Measurements from ENCODE around the gene VMA21.

- TF ChIP-seq, protein P1, sequence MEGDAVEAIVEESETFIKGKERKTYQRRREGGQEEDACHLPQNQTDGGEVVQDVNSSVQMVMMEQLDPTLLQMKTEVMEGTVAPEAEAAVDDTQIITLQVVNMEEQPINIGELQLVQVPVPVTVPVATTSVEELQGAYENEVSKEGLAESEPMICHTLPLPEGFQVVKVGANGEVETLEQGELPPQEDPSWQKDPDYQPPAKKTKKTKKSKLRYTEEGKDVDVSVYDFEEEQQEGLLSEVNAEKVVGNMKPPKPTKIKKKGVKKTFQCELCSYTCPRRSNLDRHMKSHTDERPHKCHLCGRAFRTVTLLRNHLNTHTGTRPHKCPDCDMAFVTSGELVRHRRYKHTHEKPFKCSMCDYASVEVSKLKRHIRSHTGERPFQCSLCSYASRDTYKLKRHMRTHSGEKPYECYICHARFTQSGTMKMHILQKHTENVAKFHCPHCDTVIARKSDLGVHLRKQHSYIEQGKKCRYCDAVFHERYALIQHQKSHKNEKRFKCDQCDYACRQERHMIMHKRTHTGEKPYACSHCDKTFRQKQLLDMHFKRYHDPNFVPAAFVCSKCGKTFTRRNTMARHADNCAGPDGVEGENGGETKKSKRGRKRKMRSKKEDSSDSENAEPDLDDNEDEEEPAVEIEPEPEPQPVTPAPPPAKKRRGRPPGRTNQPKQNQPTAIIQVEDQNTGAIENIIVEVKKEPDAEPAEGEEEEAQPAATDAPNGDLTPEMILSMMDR (IDR thresholded peaks at IDR 0.05): no peak
- TF ChIP-seq POLR2A (IDR thresholded peaks at IDR 0.05): no peak
Measured at GRCh38 chrX:151397741-151398070, 700 bp downstream of the VMA21 start.
